ENCODE results near the gene EIF5B.

The EIF5B gene

GRCh38 chr2:99373144-99373543 is 36.0 kb downstream of the EIF5B start:
- DNase-seq (ENCODE audit: low read depth): no peak

GRCh38 chr2:99374747-99375146 is 37.6 kb downstream of the EIF5B start:
- no peak for DNase-seq (ENCODE audit: low read depth)

- no peak for DNase-seq (ENCODE audit: low read depth)
Measured at GRCh38 chr2:99376254-99376864, 39.2 kb downstream of the EIF5B start.

- DNase-seq (ENCODE audit: low read depth): no peak
Measured at GRCh38 chr2:99377879-99378278, 40.7 kb downstream of the EIF5B start.

- DNase-seq (ENCODE audit: low read depth): no peak
Measured at GRCh38 chr2:99380376-99381010, 43.3 kb downstream of the EIF5B start.

GRCh38 chr2:99382143-99382542 is 45.0 kb downstream of the EIF5B start:
- no peak for DNase-seq (ENCODE audit: low read depth)

- no peak for DNase-seq (ENCODE audit: low read depth)
Measured at GRCh38 chr2:99386011-99386410, 48.8 kb downstream of the EIF5B start.

GRCh38 chr2:99388892-99389291 is 51.7 kb downstream of the EIF5B start:
- DNase-seq (ENCODE audit: low read depth): no peak

- no peak for DNase-seq (ENCODE audit: low read depth)
Measured at GRCh38 chr2:99389371-99389770, 52.2 kb downstream of the EIF5B start.

GRCh38 chr2:99389946-99390345 is 52.8 kb downstream of the EIF5B start:
- DNase-seq (ENCODE audit: low read depth): no peak

- no peak for DNase-seq (ENCODE audit: low read depth)
Measured at GRCh38 chr2:99395589-99396130, 58.5 kb downstream of the EIF5B start.

GRCh38 chr2:99397266-99397920 is 60.2 kb downstream of the EIF5B start:
- DNase-seq (ENCODE audit: low read depth): no peak

GRCh38 chr2:99398303-99398702 is 61.1 kb downstream of the EIF5B start:
- no peak for DNase-seq (ENCODE audit: low read depth)

GRCh38 chr2:99399063-99399462 is 61.9 kb downstream of the EIF5B start:
- DNase-seq (ENCODE audit: low read depth): no peak

GRCh38 chr2:99399795-99400194 is 62.6 kb downstream of the EIF5B start:
- no peak for DNase-seq (ENCODE audit: low read depth)

- DNase-seq (ENCODE audit: low read depth): no peak
Measured at GRCh38 chr2:99401841-99402240, 64.7 kb downstream of the EIF5B start.

GRCh38 chr2:99403084-99403483 is 65.9 kb downstream of the EIF5B start:
- DNase-seq (ENCODE audit: low read depth): no peak

- no peak for DNase-seq (ENCODE audit: low read depth)
Measured at GRCh38 chr2:99403524-99403923, 66.3 kb downstream of the EIF5B start.

- no peak for DNase-seq (ENCODE audit: low read depth)
Measured at GRCh38 chr2:99404039-99404796, 67.0 kb downstream of the EIF5B start.

GRCh38 chr2:99404797-99405669 is 67.8 kb downstream of the EIF5B start:
- DNase-seq (ENCODE audit: low read depth): no peak

- no peak for DNase-seq (ENCODE audit: low read depth)
Measured at GRCh38 chr2:99406137-99406536, 68.9 kb downstream of the EIF5B start.

- no peak for DNase-seq (ENCODE audit: low read depth)
Measured at GRCh38 chr2:99410276-99410675, 73.1 kb downstream of the EIF5B start.

All from stimulated activated CD8-positive, alpha-beta memory T cell treated with anti-CD3 and anti-CD28 coated beads, Interleukin-12 subunit alpha, Interleukin-12 subunit beta, amount 100 ng/mL, for 1 hour (primary cell).